ENCODE data around the gene SMARCAL1.

SMARCAL1 gene

GRCh38 chr2:216450784-216451183, 38.5 kb downstream of the SMARCAL1 start:
- TF ChIP-seq CTCF (IDR thresholded peaks at IDR 0.05; ENCODE audit: insufficient read depth, low read depth, low read length, missing control alignments), result no peak
- DNase-seq (ENCODE audit: low read depth), result no peak
- H3K4me3 ChIP-seq (ENCODE audit: low read length), result no peak overlapping the region

DNA sequence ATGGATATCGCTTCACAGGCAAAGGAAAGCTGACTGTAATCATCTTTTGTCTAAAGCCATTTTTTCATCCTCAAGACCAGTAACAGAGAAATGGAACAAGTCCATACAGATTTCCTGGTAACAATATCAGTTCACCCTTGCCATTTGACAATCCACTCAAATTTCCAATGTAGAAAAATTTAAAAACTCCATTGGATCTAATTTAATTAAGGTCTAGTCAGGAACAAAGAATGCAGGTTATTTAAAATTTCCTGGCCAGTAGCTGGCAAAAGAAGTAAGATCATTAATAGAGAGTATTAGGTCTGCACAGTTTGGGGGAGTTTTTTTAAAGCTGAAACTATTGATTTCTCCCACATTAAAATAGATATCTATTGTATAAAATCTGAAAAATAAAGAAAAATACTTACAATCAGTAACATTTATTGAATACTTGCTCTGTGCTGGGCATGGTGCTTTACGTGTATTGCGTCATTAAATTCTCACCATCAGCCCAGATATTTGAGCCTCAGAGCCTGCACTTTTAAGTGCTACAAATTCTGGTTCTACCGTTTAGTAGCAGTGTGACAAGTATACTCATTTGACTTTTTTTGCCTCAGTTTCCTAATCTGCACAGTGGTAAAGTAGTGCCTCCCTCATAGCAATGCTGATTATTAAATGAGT, 41.8 kb downstream of the SMARCAL1 start:
- TF ChIP-seq CTCF (IDR thresholded peaks at IDR 0.05; ENCODE audit: insufficient read depth, low read depth, low read length, missing control alignments), result no peak
- no peak overlapping the region for H3K4me3 ChIP-seq (ENCODE audit: low read length)
- no peak for DNase-seq (ENCODE audit: low read depth)

- H3K4me3 ChIP-seq (ENCODE audit: low read length), result no peak overlapping the region
- TF ChIP-seq CTCF (IDR thresholded peaks at IDR 0.05; ENCODE audit: insufficient read depth, low read depth, low read length, missing control alignments), result no peak
- DNase-seq (ENCODE audit: low read depth), result no peak
Measured at GRCh38 chr2:216463148-216463547, 50.9 kb downstream of the SMARCAL1 start.

DNA sequence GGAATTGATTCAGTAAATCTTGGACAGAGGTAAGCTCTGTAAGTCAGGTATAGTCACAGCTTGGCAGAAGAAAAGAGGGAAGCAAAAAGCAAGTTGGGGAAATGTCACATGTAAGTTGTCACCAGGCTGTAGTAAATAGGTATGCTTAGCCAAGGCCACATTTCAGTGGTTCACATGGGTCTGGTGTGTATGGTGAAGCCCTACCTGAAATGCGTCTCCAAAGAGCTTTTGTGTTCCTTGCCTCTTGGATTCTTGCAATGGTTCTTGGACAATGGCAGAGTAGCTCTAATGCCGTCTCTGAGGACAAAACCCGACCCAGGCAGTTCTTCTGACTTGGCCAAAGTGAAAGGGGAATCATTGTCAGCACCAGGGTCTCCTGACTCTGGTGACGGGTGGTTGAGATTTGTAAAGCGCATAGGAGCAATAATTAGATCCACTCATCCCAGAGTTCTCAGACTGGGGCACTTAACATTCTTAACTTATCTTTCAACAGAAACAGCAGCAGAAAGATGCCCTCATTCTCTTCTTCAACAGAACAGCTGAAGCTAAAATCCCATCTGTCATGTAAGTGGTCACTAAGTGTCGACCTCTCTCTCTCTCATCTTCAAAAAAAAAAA, 51.9 kb downstream of the SMARCAL1 start:
- TF ChIP-seq CTCF (IDR thresholded peaks at IDR 0.05; ENCODE audit: insufficient read depth, low read depth, low read length, missing control alignments), result no peak
- no peak for DNase-seq (ENCODE audit: low read depth)
- no peak overlapping the region for H3K4me3 ChIP-seq (ENCODE audit: low read length)

DNA sequence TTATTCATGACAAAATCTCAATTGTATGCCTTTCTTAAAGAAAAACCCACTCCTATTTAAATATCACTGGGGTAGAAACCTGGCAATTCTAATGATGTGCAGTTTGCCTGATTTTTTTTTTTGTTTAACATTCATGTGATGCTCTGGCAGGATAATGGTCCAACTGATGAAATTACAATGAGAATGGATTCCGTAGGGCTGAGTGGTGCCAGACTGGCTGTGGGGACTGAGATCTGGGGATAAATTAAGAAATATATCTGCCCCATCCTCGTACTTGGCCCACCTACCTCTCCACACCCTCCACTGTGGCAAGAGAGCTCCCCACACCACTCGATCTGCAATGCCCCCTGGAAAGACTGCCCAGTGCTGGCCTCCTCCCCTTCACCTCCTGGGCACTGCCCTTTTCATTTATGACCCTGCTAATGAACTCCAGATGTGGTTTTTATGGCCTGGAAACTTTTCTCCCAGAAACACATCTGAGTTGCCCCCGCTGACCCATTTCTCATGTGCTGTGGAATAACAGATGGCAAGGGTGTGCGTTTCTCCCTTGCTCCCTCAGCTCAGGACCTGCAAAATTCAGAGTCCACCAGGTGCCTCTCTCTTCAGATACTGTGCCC, 53.4 kb downstream of the SMARCAL1 start:
- DNase-seq (ENCODE audit: low read depth), result no peak
- TF ChIP-seq CTCF (IDR thresholded peaks at IDR 0.05; ENCODE audit: insufficient read depth, low read depth, low read length, missing control alignments), result no peak
- H3K4me3 ChIP-seq (ENCODE audit: low read length), result no peak overlapping the region

DNA sequence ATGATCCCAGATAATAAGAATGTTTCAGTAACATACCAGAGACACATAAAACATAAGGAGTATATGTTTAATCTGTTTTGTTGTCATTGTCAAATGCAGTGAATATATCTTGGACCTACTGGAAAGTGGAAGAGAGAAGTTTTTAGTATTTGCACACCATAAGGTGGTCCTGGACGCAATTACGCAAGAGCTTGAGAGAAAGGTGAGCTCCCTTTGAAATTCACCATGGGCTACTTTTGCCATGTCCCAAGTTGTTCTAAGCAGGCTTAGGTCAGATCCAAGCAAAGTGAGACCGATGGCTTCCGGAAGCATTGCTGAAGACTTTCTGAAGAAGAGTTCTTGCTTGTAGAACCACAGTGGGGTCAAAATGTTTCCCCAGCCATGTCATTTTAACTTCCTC, 55.6 kb downstream of the SMARCAL1 start:
- H3K4me3 ChIP-seq (ENCODE audit: low read length), result no peak overlapping the region
- DNase-seq (ENCODE audit: low read depth), result no peak
- no peak for TF ChIP-seq CTCF (IDR thresholded peaks at IDR 0.05; ENCODE audit: insufficient read depth, low read depth, low read length, missing control alignments)

All from epithelial cell of esophagus (primary cell).